HepG2 (cell line): ENCODE data around the gene OBI1. TPM values are rescaled to one million over a fixed set of nuclear protein-coding genes. Genes with fewer than 3 reads are reported as not detected.

Experiments
- ATAC-seq: fragments of 200-7000 bp; cut with Tn5 transposase; 3 replicates; pipeline ENCODE4 v1.9.1; 2020; ENCODE audit warnings: mild to moderate bottlenecking, moderate library complexity
- BruUV-seq: library from RNA; stranded (reverse); fragments of 400-500 nt; replicated peaks from 2 replicates; lab custom pipeline; 2021; lab: Mats Ljungman, UMichigan
- CTCF ChIA-PET: fragments of 300-600 bp; formaldehyde crosslinking; extraction: SDS; loops from one replicate; lab custom pipeline; 2021; ENCODE audit warnings: low total read pairs, inconsistent platforms, low intra/inter-chr PET ratio; lab: Yijun Ruan, JAX
- POLR2A ChIA-PET: fragments of 350-600 bp; sonication (Branson Sonifier 250); formaldehyde crosslinking; loops from one replicate; lab custom pipeline; 2020; ENCODE audit warnings: antibody characterized with exemption, inconsistent platforms; lab: Yijun Ruan, JAX
- DNase-seq: peaks from one replicate; pipeline ENCODE4 v3.0.0-alpha.2; 2015; ENCODE audit warnings: low spot score
- FAIRE-seq: peaks from 3 replicates; lab custom pipeline; 2011; peaks lifted over from hg19 to GRCh38; lab: Jason Lieb, UNC
- H2AFZ ChIP-seq: one replicate; pipeline ENCODE4 v1.6.1; 2011; ENCODE audit warnings: low read length, inconsistent platforms
- H3K27ac ChIP-seq: fragments of 300-600 bp; 3 replicates; pipeline ENCODE4 v1.8.0; 2011; ENCODE audit warnings: mixed run types, mild to moderate bottlenecking, mixed read lengths, low read length, inconsistent platforms; ENCODE audit not compliant: insufficient read depth; ENCODE audit errors: extremely low read length
- H3K27me3 ChIP-seq, 2 experiments: fragments of 200-600 bp in 1 of 2; 2 replicates in 1 of 2; 3 replicates in 1 of 2; pipeline versions ENCODE4 v1.6.0 to v1.8.0; 2011; ENCODE audit warnings: low read length in 2 of 2, mild to moderate bottlenecking in 2 of 2, moderate library complexity in 2 of 2, inconsistent platforms in 1 of 2; ENCODE audit not compliant: insufficient read depth in 2 of 2, control insufficient read depth in 1 of 2
- H3K36me3 ChIP-seq, 2 experiments: fragments of 200-600 bp in 1 of 2; replicated peaks in 1 of 2; 2 replicates in 1 of 2; 3 replicates in 1 of 2; pipeline versions ENCODE4 v1.5.1 to v1.8.0; 2011; ENCODE audit warnings: low read length in 2 of 2, inconsistent platforms in 1 of 2; ENCODE audit not compliant: insufficient read depth in 2 of 2, control insufficient read depth in 1 of 2
- H3K4me1 ChIP-seq: 2 replicates; pipeline ENCODE4 v1.5.1; 2012; ENCODE audit warnings: low read length, inconsistent platforms; ENCODE audit not compliant: insufficient read depth
- H3K4me2 ChIP-seq: 2 replicates; pipeline ENCODE4 v1.6.0; 2011; ENCODE audit warnings: low read depth, low read length, inconsistent platforms
- H3K4me3 ChIP-seq, 3 experiments: fragments of 200-600 bp in 1 of 3; sonication (generic), shearing (Covaris generic) in 1 of 3; replicated peaks in 1 of 3; 2 replicates each; pipeline ENCODE4 v1.5.1; 2011 to 2016; ENCODE audit warnings: low read length in 3 of 3, inconsistent platforms in 2 of 3, low read depth in 2 of 3, mild to moderate bottlenecking in 2 of 3, control low read depth in 1 of 3, mixed read lengths in 1 of 3; ENCODE audit not compliant: insufficient read depth in 1 of 3
- H3K79me2 ChIP-seq: one replicate; pipeline ENCODE4 v1.6.1; 2011; ENCODE audit warnings: low read length, inconsistent platforms; ENCODE audit not compliant: insufficient read depth
- H3K9ac ChIP-seq: 2 replicates; pipeline ENCODE4 v1.6.0; 2011; ENCODE audit warnings: mild to moderate bottlenecking, low read depth, low read length, inconsistent platforms; ENCODE audit not compliant: insufficient read depth
- H3K9me3 ChIP-seq: 2 replicates; pipeline ENCODE4 v1.5.1; 2012; ENCODE audit warnings: mild to moderate bottlenecking, low read length
- H4K20me1 ChIP-seq: 2 replicates; pipeline ENCODE4 v1.6.0; 2011; ENCODE audit warnings: inconsistent platforms, mild to moderate bottlenecking, low read length, moderate library complexity; ENCODE audit not compliant: insufficient read depth
- TEAD2 ChIP-seq: sonication (generic); formaldehyde crosslinking; IDR thresholded peaks from 2 replicates; pipeline ENCODE4 v1.9.0; 2021; ENCODE audit warnings: missing genetic modification reagents
- WGBS: methylation state at CpG from one replicate; pipeline ENCODE4 v1.1.6; 2017; ENCODE audit warnings: low lambda C conversion rate; 5-methylcytosine and 5-hydroxymethylcytosine counted together
- in situ Hi-C: cut with HindIII; loops from 2 replicates; pipeline ENCODE4 v1.10.0; 2017; ENCODE audit warnings: low pct_unique_long_range_greater_than_20kb; ENCODE audit not compliant: extremely low pct_ligation_motif_present
- intact Hi-C: fragments of 100-400 bp; cut with micrococcal nuclease; formaldehyde crosslinking; loops from one replicate; pipeline ENCODE4 v1.10.0; 2022; ENCODE audit not compliant: unreplicated experiment
- polyA plus RNA-seq, 8 experiments: library from polyadenylated mRNA; depleted of rRNA in 3 of 8; stranded (reverse) in 7 of 8; unstranded in 1 of 8; fragments of >200 nt; fragmentation: Illumina TruSeq in 4 of 8; extraction: Trizol in 4 of 8; gene quantifications; 2 replicates each; pipeline versions ENCODE4 v1.2.1 to v1.2.3, GENCODE V29; 2011 to 2016; ENCODE audit warnings: low read depth in 4 of 8, missing spikeins in 1 of 8, mixed read lengths in 1 of 8; ENCODE audit not compliant: insufficient read depth in 1 of 8
- total RNA-seq, 5 experiments: library from RNA; depleted of rRNA; stranded (reverse); fragments of >200 nt; fragmentation: Illumina TruSeq; extraction: Trizol; gene quantifications; 2 replicates each; pipeline ENCODE4 v1.2.3, GENCODE V29; 2016; ENCODE audit warnings: low read depth in 1 of 5
- TF ChIP-seq, protein P1 (sequence below): sonication (generic); formaldehyde crosslinking; IDR thresholded peaks from 2 replicates; pipeline ENCODE4 v1.4.0; 2020; ENCODE audit warnings: missing genetic modification reagents
- TF ChIP-seq, protein P2 (sequence below): sonication (generic); formaldehyde crosslinking; IDR thresholded peaks from 2 replicates; pipeline ENCODE4 v1.4.0; 2020; ENCODE audit warnings: missing genetic modification reagents

The OBI1 gene
- total and polyA plus RNA-seq, 2 of the 13 experiments (the other 11 are each of a cell fraction or from before 2014, with no cell fraction given) = 7.8 to 23.5 TPM

DNA sequence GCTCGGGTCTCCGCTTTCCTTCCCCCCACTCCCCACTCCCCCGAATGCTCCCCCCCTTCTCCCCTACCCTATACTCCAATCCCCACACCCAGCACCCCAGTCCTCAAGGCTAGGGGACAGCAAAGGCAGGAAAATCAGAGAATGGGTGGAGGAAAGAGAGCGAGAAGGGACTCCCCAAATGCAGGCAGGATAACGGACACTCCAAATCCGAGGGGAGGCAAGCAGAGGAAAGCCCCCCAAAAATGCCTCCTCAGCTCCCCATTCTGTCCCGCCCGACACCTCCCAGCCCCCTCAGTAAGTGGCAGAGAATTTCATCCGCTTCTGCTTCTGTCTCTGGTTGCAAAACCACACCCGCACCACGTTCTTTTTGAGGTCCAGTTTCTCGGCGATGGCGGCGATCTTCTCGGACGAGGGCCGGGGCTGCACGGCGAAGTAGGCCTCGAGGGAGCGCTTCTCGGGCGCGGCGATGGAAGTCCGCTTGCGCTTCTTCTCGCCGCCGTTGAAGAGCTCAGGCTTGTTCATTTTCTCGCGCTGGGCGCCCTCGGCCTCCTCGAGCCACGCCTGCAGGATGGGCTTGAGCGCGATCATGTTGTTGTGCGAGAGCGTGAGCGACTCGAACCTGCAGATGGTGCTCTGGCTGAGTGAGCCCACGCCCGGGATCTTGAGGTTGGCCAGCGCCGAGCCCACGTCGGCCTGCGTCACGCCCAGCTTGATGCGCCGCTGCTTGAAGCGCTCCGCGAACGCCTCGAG is 57.7 kb downstream of the OBI1 start:
- WGBS = 82% methylated on average over 45 of the region's 58 CpGs
- DNase-seq = no peak

More for the DNA sequence above, 57.7 kb downstream of the OBI1 start:
- no peaks in the 10 kb centered on the region for H4K20me1 ChIP-seq
- BruUV-seq = no TSS peak
- no peak for FAIRE-seq
- no peak for ATAC-seq
- no peak for TF ChIP-seq TEAD2 (CRISPR knock-in tag)
- TF ChIP-seq, protein P1, sequence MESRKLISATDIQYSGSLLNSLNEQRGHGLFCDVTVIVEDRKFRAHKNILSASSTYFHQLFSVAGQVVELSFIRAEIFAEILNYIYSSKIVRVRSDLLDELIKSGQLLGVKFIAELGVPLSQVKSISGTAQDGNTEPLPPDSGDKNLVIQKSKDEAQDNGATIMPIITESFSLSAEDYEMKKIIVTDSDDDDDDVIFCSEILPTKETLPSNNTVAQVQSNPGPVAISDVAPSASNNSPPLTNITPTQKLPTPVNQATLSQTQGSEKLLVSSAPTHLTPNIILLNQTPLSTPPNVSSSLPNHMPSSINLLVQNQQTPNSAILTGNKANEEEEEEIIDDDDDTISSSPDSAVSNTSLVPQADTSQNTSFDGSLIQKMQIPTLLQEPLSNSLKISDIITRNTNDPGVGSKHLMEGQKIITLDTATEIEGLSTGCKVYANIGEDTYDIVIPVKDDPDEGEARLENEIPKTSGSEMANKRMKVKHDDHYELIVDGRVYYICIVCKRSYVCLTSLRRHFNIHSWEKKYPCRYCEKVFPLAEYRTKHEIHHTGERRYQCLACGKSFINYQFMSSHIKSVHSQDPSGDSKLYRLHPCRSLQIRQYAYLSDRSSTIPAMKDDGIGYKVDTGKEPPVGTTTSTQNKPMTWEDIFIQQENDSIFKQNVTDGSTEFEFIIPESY (CRISPR knock-in tag) = peak; percentile 29; the same call in 1 of the 2 replicates
- TF ChIP-seq, protein P2, sequence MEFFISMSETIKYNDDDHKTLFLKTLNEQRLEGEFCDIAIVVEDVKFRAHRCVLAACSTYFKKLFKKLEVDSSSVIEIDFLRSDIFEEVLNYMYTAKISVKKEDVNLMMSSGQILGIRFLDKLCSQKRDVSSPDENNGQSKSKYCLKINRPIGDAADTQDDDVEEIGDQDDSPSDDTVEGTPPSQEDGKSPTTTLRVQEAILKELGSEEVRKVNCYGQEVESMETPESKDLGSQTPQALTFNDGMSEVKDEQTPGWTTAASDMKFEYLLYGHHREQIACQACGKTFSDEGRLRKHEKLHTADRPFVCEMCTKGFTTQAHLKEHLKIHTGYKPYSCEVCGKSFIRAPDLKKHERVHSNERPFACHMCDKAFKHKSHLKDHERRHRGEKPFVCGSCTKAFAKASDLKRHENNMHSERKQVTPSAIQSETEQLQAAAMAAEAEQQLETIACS = no peak
- no peaks in the 10 kb centered on the region for H3K79me2 ChIP-seq
- no peak overlapping the region for H2AFZ ChIP-seq
- POLR2A ChIA-PET = no interaction called here
- in situ Hi-C loops (no loop called here), intact Hi-C loops (no loop called here)
- no peaks in the 10 kb centered on the region for H3K9me3 ChIP-seq
- H3K9ac ChIP-seq = no peak overlapping the region
- CTCF ChIA-PET = no interaction called here
- H3K4me3 ChIP-seq = no peak overlapping the region
- no peak overlapping the region for H3K27ac ChIP-seq
- peaks cover 35% of the 10 kb centered on the region for H3K4me1 ChIP-seq
- no peak overlapping the region for H3K4me2 ChIP-seq
- no peaks in the 10 kb centered on the region for H3K36me3 ChIP-seq
- H3K27me3 ChIP-seq = peaks cover 0 to 49% of the 10 kb centered on the region in 2 experiments; a peak in 4 of 5 replicates
